Mammary epithelial cell (primary cell): ENCODE measurements around the gene STAMBPL1.

Experiments
- CTCF ChIP-seq, 2 donors: IDR thresholded peaks in 1 of 2; conservative IDR thresholded peaks in 1 of 2; 2 replicates each; pipeline ENCODE4 v1.5.1; 2011 to 2012; ENCODE audit warnings: inconsistent platforms in 2 of 2, low read length in 2 of 2, mild to moderate bottlenecking in 2 of 2, control low read depth in 1 of 2, low read depth in 1 of 2; ENCODE audit not compliant: insufficient read depth in 1 of 2; ENCODE audit errors: extremely low read depth in 1 of 2
- EZH2 ChIP-seq: IDR thresholded peaks from 2 replicates; pipeline ENCODE4 v1.6.1; 2012; ENCODE audit warnings: low read length, inconsistent platforms, borderline replicate concordance

GRCh38 chr10:88944813-88945212 is 64.8 kb downstream of the STAMBPL1 start:
- TF ChIP-seq EZH2, result no peak
- no peak for TF ChIP-seq CTCF (conservative IDR thresholded peaks at IDR 0.05 in 1 of 2, IDR thresholded peaks at IDR 0.05 in 1 of 2; ENCODE audit: extremely low read depth in 1 of 2, insufficient read depth in 1 of 2, low read depth in 1 of 2, low read length in 2 of 2)
